ENCODE data around the gene WDR37.
"Not testable (repeated sequence)": the region's sequence is repeated elsewhere in the genome, so short reads cannot be mapped to it uniquely, and the experiment has no call there.

WDR37 gene

DNA sequence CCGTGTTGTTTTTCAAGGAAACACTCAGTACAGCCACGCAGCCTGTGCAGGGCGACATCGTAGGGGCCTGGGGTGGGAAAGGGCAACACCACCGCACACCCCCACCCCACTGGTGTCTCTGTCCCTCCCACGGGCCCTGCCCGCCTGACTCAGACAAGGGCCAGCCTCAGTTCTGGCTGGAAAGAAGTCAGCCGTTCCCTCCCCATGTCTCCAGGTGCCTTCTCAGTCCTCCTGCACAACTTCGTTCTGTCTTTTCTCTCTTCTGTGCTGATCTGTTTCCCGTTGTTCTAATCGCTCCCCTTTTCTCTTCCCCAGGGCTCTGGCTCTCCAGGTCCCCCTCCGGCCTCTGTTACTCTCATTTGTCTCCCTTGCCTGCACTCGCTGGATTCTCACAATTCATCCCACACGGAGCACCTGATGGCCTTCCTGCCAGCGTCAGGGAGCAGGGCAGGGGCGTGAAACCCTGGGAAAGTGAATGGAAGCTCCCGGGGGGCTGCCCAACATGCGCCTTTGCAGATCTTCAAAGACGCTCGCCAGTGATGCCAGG is 97.7 kb downstream of the WDR37 start:
- no peak for DNase-seq (ENCODE audit: low spot score)

DNA sequence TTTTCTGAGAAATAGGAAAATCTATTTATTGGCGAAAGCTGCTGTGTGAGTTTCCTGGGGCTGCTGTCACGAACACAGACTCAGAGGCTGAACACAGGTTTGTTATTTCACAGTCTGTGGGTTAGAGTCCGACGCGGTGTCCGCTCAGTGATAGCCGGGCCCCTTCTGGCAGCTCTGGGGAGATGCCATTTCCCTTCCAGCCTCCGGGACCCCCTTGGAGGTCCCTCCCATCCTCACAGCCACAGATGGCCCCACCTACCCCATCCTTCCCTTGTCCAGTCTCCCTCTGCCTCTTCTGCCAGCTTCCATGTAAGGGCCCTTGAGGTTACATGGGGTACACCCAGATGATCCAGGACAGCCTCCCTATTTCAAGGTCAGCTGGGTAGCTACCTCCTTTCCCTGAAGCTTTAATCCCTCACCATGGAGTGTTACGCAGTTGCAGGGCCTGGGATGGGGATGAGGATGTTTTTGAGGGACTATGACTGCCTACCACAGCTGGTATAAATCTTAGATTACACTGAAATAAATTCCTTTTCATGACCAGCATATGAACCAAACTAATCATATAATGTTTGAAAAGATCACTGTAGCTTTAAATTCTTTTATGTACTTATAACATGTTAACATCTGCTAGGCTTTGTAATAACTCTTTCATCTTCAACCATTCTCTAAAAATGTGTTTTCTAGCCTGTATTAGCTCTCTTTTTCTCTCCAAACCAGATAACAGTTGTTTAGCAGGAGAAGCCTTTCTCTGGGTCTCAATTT is 98.5 kb downstream of the WDR37 start:
- DNase-seq (ENCODE audit: low spot score) = no peak

DNA sequence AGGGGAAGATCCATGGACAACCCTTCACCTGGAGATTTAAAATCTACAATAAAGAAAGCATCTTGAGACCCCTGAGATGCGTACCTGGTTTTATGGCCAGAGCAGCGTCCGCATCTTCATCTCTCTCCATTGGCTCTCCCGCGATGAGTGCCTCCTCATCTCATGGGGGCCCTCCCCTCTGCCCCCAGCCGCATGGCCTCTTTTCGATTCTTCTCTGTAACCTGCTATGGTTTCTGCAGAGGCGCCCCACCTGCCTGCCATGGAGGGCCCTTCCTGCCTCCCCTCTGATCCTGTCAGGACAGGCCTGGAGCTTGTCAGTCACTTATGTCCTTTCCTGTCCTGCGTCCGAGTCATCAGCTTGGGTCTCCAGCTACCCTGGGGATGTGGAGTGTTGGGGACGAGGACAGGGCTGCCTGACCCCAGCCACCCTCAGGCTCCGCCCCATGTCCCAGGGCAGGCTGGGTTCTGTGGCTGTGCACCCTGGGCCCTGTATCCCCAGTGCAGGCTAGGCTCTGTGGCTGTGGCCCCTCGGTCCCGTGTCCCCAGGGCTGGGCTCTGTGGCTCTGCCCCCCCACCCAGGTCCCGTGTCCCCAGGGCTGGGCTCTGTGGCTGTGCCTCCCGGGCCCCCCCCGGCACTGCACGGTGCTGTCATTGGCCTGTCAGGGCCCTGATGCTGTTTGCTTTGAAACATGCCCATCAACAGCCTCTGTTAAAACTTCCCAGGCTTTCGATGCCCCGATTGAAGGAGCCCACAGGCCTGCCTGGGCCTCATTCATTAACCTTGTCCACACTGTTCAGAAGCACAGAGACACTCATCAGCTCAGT is 99.8 kb downstream of the WDR37 start:
- no peak for DNase-seq (ENCODE audit: low spot score)

DNA sequence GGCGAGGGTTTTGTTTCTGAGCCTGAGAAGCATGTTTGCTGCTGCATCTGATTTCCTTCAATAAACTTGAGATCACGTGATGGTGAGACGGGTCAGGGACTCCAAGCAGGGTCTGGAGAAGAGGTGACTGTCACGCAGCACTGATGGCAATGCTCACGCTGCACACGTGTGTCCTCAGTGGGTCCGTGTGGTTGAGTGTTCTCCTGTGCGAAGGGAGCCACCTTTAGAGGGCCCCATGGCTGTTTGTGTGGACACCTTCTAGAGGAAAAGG is 100.4 kb downstream of the WDR37 start:
- DNase-seq (ENCODE audit: low spot score) = no peak

DNA sequence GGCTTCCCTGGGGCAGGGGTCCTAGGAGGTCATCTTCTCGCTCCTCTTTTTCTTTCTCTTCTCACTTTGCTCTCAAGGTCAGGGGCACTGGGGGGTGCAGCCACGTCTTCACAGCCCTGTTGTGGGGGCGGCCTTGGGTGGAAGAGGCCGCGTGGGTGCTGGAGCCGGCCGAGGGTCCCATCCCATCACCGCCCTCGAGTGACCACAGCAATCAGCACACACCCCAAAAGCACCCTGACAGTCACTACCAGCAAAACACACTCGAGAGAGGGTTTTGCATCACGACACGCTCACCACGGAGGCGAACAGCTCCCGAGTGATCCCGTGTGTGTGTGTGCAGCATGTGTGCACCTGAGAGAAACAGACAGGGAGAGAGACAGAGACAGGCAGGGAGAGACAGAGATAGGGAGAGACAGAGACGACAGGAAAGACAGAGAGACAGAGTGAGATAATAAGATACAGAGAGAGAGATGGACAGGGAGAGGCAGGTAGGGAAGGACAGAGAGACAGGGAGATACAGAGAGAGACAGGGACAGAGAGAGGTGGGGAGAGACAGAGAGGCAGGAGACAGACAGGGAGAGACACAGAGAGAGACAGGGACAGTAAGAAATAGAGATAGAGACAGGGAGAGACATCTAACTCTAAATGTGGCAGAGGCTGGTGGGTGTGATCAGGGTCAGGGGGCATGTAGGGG is 100.9 kb downstream of the WDR37 start:
- DNase-seq (ENCODE audit: low spot score) = no peak

DNA sequence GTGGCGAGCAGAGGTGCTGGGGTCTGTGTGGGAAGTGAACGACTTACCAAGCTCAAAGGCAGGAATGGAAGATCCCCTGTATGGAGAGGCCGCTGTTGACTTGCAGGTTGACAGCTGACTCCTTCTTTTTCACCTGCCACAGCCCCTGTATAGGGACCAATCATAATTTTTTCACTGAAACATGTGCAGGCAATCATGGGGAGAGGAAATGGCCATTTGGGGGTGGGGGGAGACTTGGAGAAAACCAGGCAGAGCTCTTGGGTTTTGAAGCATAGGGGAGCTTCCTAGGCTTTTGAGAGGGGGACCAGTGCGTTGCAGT is 101.4 kb downstream of the WDR37 start:
- no peak for DNase-seq (ENCODE audit: low spot score)

DNA sequence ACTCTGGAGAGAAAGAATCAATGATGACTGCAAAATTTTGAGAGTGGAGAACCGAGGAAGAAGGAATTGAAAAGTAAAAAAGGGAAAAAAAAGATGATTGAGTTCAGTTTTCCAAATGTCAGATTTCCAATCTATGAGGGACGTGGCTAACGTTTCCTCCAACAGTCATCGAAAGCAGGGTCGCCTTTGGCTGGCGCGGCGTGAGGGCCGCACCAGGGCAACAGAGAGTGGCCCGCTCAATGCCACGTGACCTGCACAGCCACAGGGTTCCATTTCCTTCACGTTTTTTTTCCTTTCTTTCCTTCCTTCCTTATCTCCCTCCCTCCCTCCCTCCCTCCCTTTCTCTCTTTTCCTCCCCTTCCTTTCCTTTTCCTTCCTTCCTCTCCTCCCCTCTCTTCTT is 101.9 kb downstream of the WDR37 start:
- DNase-seq (ENCODE audit: low spot score) = no peak

DNA sequence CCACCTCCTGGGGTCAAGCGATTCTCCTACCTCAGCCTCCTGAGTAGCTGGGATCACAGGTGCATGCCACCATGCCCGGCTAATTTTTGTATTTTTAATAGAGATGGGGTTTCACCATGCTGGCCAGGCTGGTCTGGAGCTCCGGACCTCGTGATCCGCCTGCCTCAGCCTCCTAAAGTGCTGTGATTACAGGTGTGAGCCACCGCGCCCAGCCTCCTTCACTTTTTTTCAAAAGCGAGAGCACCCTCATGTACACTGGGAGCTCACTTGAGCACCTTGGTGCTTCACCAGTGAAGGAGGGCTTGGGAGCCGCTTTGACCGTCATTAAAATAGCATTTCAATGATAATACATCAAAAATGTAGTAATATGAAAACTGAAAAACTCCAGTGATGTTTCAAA is 102.4 kb downstream of the WDR37 start:
- not testable (repeated sequence) for DNase-seq (ENCODE audit: low spot score)

DNA sequence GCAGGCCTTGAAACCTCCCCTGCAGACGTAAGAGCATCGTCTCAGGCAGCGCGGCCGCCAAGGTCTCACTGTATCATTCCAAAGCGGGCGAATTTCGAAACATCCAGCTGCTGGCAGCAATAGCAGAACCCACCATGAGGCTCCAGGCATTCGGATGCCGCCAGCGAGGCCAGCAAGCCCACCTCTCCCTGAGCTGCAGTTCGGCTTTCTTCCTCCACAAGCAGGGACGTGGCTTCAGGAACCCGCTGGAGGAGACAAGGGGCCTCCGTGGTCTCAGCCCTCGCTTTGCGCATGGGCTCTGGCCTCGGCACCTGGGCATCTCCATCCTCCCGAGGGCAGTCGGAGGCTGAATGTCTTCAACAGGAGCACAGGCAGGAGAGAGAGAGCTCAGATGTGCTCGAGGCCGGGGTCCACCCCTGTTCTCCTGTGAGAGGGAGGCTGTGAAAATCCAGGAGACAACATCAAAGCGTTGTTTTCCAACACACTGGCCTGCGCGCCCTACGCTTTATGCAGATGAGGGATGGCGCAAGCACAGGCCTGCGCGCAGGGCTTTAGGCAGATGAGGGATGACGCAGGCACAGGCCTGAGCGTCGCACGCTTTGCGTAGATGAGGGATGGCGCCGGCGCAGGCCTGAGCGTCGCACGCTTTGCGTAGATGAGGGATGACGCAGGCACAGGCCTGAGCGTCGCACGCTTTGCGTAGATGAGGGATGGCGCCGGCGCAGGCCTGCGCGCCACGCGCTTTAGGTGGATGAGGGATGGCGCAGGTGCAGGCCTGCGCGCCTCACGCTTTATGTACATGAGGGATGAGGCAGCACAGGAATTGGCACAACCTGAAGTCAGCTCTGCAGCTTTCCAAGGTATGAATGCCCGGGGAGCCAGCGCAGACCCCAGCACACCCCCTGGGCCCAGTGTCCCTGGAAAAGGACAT is 103.2 kb downstream of the WDR37 start:
- no peak for DNase-seq (ENCODE audit: low spot score)

DNA sequence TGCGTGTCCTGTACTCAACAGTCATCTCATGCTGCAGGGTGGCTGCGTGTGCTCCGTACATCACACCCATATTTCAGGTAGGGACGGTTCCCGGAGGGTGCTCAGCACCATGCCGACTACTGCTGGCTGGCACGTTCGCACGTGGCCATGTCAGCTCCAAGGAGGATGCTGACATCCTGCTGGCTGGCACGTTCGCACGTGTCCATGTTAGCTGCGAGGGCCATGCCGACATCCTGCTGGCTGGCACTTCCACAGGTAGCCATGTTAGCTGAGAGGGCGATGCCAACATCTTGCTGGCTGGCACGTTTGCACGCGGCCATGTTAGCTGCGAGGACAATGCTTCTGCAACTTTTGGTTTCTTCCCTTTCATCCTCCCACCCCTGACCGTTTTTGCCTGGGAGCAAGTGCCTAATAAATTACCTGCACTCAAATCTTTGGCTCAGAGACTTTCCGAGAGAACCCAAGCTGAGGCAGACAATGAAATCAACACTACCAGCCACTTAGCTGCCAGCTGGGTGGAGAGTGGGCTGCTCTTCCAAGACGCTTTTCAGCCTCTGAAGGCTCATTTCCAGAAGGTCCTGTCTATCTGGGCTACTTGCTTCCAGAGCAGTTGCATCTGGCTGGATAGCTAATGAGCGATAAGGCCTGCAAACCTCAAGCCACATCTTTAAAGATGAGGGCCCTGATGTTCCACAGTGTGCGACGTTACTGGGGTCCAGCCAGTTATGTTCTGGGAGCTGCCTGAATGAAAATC is 104.6 kb downstream of the WDR37 start:
- DNase-seq (ENCODE audit: low spot score) = no peak

DNA sequence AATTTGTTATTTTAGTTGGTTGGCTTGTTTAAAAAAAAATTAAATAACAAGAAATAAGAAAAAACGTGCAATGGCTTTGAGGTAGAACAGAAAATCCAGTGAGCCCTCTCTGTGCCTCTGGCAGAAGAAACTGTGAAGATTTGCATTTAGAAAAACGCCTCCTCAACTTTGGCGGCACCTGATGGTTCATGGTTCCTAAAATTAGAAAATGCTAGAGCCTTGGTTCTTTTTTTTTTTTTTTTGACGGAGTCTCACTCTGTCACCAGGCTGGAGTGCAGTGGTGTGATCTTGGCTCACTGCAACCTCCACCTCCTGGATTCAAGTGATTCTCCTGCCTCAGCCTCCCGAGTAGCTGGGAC is 105.1 kb downstream of the WDR37 start:
- not testable (repeated sequence) for DNase-seq (ENCODE audit: low spot score)

DNA sequence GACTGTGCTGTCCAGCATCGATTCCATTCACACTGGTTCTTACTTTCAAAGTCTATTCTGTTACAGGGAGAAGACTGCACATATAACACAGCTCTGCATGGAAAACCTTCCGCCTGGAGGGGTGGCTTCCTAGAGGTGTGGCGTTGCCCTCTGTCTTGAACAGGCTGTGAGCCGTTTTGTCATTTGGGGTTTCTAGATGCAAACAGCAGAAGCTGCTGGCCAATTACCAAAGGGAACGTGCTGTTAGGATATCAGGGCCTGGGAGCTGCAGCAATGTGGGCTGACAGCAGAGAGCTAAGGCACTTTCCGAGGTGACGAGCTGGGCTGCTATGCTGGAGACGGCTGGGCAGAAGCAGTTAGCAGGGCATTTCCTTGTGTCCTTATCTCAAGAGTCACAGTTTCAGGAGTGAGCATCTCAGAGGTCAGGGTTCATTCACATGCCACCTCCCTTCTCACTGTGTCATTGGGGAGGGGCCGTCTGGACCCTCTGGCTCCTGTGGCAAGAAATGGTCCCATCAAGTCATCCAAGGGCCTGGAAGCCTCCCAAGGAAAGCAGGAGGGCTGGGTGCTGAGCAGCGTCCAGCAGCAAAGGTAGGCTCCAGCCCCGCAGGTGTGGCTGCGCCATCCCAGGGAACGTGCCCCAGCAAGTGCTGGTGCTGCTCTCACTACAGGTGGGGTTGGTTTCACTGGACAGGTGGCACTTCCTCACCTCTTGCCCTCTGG is 106.5 kb downstream of the WDR37 start:
- no peak for DNase-seq (ENCODE audit: low spot score)

DNA sequence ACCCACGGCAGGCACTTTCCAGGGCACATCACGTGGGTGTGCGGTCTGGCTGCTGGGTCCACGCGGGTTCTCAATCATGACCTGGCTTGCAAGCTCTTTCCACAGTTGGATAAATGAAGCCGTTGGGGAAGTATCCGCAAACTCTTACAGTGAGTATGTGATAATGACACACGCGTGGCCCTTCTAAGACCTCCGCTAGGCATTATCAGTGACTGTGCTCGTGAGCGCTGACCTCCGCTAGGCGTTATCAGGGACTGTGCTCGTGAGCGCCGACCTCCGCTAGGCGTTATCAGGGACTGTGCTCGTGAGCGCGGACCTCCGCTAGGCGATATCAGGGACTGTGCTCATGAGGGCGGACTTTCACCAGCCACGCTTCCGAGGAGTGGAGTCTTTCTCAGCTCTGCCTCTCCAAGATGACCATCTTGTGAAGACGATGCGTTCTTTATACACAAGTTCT is 107.0 kb downstream of the WDR37 start:
- DNase-seq (ENCODE audit: low spot score) = no peak

DNA sequence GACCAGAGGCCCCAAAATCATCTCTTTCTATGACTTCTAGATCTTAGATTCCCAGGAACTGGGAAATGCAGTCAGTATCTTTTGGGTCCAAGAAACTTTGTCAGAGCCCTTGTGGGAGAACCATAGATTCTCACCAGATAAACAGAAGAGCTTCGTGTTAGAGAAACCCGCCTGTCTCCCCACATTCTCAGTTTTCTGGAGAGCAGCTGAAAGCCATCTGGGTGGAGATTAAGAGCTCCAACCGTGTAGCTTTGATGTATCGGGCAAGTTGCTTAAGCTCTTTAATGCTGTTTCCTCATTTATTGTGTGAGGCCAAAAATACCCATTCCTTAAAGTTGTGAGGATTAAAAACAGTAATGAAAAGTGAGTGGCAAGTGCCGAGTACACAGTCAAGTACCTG is 107.6 kb downstream of the WDR37 start:
- no peak for DNase-seq (ENCODE audit: low spot score)

DNA sequence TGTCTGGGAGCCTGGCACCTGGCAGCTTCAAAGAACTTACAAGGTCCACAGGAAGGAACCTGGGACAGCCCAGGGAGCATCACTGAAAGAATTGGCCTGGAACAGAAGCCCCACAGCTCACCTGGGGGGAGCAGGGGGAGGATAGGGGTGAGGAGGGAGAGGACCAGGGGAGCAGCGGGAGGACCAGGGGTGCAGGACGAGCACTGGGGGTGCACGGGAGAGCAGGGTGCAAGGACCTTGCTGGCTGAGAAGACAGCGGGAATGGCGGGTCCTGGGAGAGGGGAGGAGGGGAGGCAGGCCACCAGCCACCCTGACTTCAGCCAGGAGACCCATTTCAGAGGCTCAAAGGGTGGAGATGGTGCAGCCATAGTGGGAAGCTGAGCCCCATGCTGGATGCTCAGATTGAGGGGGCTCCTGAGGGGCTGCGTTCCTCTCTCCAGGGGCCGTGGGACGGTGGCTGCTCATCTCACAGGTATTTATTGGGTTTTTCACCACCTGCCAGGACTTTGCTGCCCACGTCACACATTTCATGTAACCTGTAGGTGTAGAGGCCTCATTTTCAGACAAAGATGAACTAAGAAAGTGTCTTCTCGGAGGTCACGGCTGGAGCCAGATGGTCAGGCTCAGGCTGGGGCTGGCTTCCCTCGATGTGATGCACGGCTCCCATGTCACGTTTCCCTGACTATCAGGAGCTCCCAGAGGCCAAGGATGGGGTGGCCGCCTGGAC is 110.1 kb downstream of the WDR37 start:
- DNase-seq (ENCODE audit: low spot score) = no peak

DNA sequence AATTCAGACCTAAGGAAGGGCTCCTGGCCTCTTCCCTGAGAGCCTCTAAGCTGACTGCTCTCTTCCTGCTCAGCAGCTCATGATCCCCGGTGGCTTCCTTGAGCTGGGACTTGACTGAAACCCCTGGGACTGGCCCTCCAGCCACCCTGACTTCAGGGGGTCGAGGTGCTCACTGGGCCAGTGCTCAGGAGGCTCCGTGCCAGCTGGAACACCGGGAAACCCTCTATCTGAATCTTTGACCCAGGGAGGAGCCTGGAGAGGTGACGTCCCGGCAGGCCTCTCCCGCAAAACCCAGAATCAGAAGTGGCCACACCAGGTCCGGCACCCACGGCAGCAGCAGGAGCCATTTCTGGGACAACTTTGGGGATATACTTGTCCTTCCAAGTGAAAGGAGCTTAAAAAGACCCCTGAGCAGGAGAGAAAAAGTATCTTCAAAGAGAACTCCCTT is 110.7 kb downstream of the WDR37 start:
- no peak for DNase-seq (ENCODE audit: low spot score)

DNA sequence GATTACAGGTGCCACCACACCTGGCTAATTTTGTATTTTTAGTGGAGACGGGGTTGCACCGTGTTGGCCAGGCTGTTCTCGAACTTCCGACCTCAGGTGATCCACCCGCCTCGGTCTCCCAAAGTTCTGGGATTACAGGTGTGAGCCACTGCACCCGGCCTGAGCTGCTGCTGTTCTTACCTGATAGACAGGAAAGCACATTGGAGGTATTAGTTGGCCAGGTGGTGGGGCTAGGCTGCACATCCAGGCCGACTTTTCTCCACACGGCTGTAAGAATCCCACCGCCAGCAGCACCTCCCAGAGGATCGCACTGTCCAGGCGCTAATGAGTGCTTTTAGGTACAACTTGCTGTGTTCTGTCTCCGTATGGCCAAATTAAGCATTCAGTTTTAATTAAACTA is 112.6 kb downstream of the WDR37 start:
- DNase-seq (ENCODE audit: low spot score) = no peak

DNA sequence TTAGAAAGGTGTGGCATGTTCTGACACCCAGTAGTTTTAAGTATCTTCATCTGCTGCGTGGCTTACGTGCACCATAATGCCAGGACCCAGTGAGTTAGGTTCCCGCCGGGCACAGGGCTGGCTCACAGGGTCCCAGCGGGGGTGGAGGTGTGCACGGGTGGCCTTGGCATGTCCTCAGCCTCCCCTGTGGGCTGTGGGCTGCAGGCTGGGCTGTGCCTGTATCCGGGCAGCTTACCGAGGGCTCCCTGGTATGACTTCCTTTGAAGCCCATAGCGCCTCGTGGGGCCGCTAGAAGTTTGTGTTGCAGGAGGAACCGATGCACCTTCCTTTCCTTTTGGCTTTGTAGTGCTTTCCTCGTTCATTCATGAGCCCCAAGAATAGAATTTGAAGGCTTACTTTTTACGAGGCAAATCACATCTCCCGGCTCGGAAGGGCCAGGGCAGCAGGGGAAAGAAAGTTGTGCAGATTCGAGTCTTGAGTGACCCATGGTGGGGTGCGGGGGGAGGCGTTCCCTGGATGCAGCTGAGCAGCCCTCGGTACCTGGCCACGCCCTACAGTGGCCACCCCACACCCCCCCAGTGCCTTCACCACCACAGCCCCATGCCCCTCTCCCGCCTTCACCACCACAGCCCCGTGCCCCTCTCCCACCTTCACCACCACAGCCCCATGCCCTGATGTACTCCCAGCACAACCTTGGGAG is 113.2 kb downstream of the WDR37 start:
- no peak for DNase-seq (ENCODE audit: low spot score)

Data from HuH-7.5 (cell line).